Heart right ventricle (tissue), 16 donors: Measurements from ENCODE around the gene JSRP1. TPM values are rescaled to one million over a fixed set of nuclear protein-coding genes. Genes with fewer than 3 reads are reported as not detected.

Source experiments
- ATAC-seq, 8 donors: fragments of 200-7000 bp; cut with Tn5 transposase; one replicate each; pipeline ENCODE4 v1.9.1; 2020; ENCODE audit warnings: mild to moderate bottlenecking in 8 of 8, moderate library complexity in 8 of 8, moderate number of reproducible peaks in 1 of 8
- DNase-seq, 2 donors: peaks; one replicate each; pipeline ENCODE4 v3.0.0-alpha.2; 2020
- H3K27ac ChIP-seq, 10 donors: fragments of 200-600 bp; sonication (generic) in 2 of 10; one replicate each; pipeline versions ENCODE4 v1.5.0 to v1.8.0; 2020 to 2022; ENCODE audit warnings: mild to moderate bottlenecking in 3 of 10
- H3K27me3 ChIP-seq, 7 donors: fragments of 200-600 bp; one replicate each; pipeline ENCODE4 v1.8.0; 2021 to 2022; ENCODE audit warnings: mild to moderate bottlenecking in 2 of 7
- H3K36me3 ChIP-seq, 9 donors: fragments of 200-600 bp; sonication (generic) in 1 of 9; one replicate each; pipeline versions ENCODE4 v1.5.0 to v1.8.0; 2020 to 2022; ENCODE audit warnings: mild to moderate bottlenecking in 2 of 9
- H3K4me1 ChIP-seq, 9 donors: fragments of 200-600 bp; sonication (generic) in 1 of 9; one replicate each; pipeline versions ENCODE4 v1.5.0 to v1.8.0; 2020 to 2022; ENCODE audit warnings: mild to moderate bottlenecking in 4 of 9
- H3K4me3 ChIP-seq, 10 donors: fragments of 200-600 bp; sonication (generic) in 2 of 10; one replicate each; pipeline versions ENCODE4 v1.5.0 to v1.8.0; 2020 to 2022; ENCODE audit warnings: mild to moderate bottlenecking in 7 of 10, moderate library complexity in 2 of 10
- H3K9me3 ChIP-seq, 11 donors: fragments of 200-600 bp in 10 of 11; sonication (generic) in 2 of 11; one replicate each; pipeline versions ENCODE4 v1.5.0 to v1.8.0; 2013 to 2022; ENCODE audit warnings: mild to moderate bottlenecking in 2 of 11, control low read depth in 1 of 11, moderate library complexity in 1 of 11
- WGBS, 2 donors: extraction: QIAGEN DNeasy Blood & Tissue Kit; methylation state at CpG; one replicate each; pipeline ENCODE4 v1.1.7; 2013; ENCODE audit warnings: inconsistent platforms in 1 of 2; 5-methylcytosine and 5-hydroxymethylcytosine counted together
- intact Hi-C, 10 donors: fragments of 100-400 bp; cut with DNase I; formaldehyde crosslinking; loops; one replicate each; pipeline versions ENCODE4 v1.11.1 to v1.14.2; 2022
- polyA plus RNA-seq, 2 donors: library from polyadenylated mRNA; stranded (reverse); fragments of 200-250 nt; gene quantifications; one replicate each; pipeline ENCODE4 v1.2.3, GENCODE V29; 2013
- total RNA-seq, 10 donors: library from RNA; stranded (reverse); fragmentation: NEBNext Ultra II Directional in 3 of 10; extraction: Animal tissue kit (Norgen Biotek cat#: 25700) in 3 of 10; gene quantifications; one replicate each; pipeline versions ENCODE4 v1.2.1 to v1.2.4, GENCODE V29; 2021 to 2023
- TF ChIP-seq, protein P1 (sequence below), 9 donors: fragments of 200-600 bp; sonication (generic) in 2 of 9; IDR thresholded peaks; one replicate each; pipeline versions ENCODE4 v1.5.0 to v1.8.0; 2021 to 2022; ENCODE audit warnings: antibody characterized with exemption in 9 of 9, mild to moderate bottlenecking in 5 of 9, moderate library complexity in 1 of 9
- donor health status: Arrhythmogenic right ventricular cardiomyopathy.
- donor health status: ischemic (EF 13 %, LVEDD 7.1; RV severe dilation, severe dysfunction).
- donor health status: healthy with polysubstance abuse.
- donor health status: DM: no; HTN: yes; CAD: no.
- donor health status: DM: no; HTN: no; CAD: no.
- donor health status: ischemic (EF 25% LVEDD 6.9; RV normal size, moderate dysfunction).
- donor health status: ischemic (EF 25% LVEDD 5.7; RV mildly dilated, moderate dysfunction).
- donor health status: healthy.
- donor health status: DM: yes; HTN: yes; CAD: no.
- donor health status: Ischemic cardiomyopathy.
- donor health status: ischemic (EF 35%, LVEDD 5.7; RV mildly dilated, moderate dysfunction).
- donor health status: nonischemic (EF 11% LVEDD 7.7; RV severe dilation, severe dysfunction).
- donor health status: DM: yes; HTN: yes; CAD: no.
- donor health status: PGD.
- donor health status: ischemic (EF 29% LVEDD 5.4; RV normal size, mild dysfunction).
- donor health status: nonischemic (EF 23%, LVEDD 6.1; RV moderate dilation, normal function).

Gene JSRP1
- total and polyA plus RNA-seq, 12 donors: 0.29 to 0.72 (median 0.38) TPM; not detected in 8

DNA sequence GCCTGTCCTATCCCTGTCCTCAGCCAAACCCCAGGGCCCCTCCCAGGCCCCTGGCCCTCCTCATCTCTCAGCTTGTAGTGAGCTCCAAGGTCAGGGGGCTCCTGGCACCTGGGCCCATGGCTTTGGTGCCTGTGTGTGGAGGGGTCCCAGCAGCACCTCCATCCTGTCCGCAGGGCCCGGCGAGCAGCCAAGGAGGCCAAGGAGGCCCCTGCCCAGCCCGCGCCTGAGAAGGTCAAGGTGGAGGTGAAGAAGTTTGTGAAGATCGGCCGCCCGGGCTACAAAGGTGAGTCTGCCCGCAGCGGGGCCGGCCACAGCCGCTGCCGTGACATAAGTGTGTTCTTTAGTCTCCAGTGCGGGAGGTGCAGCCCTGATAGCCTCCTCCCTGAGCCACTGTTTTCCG, 10.9 kb downstream of the JSRP1 start:
- 95 to 96% methylated on average over 15 of the region's 15 CpGs for whole genome bisulfite sequencing, 2 donors
- DNase-seq: no peak
- no peak for ATAC-seq
- TF ChIP-seq, protein P1, sequence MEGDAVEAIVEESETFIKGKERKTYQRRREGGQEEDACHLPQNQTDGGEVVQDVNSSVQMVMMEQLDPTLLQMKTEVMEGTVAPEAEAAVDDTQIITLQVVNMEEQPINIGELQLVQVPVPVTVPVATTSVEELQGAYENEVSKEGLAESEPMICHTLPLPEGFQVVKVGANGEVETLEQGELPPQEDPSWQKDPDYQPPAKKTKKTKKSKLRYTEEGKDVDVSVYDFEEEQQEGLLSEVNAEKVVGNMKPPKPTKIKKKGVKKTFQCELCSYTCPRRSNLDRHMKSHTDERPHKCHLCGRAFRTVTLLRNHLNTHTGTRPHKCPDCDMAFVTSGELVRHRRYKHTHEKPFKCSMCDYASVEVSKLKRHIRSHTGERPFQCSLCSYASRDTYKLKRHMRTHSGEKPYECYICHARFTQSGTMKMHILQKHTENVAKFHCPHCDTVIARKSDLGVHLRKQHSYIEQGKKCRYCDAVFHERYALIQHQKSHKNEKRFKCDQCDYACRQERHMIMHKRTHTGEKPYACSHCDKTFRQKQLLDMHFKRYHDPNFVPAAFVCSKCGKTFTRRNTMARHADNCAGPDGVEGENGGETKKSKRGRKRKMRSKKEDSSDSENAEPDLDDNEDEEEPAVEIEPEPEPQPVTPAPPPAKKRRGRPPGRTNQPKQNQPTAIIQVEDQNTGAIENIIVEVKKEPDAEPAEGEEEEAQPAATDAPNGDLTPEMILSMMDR (IDR thresholded peaks at IDR 0.05): no peak
- H3K4me3 ChIP-seq: no peak overlapping the region
- H3K27ac ChIP-seq: no peak overlapping the region
- H3K4me1 ChIP-seq: peaks cover 13 to 53% (median 37%) of the 10 kb centered on the region in 9 donors
- H3K36me3 ChIP-seq: peaks cover 13 to 75% (median 45%) of the 10 kb centered on the region in 9 donors
- intact Hi-C loops: no loop called here
- H3K27me3 ChIP-seq: peaks cover 4 to 17% (median 10%) of the 10 kb centered on the region in 7 donors
- H3K9me3 ChIP-seq: no peaks in the 10 kb centered on the region

DNA sequence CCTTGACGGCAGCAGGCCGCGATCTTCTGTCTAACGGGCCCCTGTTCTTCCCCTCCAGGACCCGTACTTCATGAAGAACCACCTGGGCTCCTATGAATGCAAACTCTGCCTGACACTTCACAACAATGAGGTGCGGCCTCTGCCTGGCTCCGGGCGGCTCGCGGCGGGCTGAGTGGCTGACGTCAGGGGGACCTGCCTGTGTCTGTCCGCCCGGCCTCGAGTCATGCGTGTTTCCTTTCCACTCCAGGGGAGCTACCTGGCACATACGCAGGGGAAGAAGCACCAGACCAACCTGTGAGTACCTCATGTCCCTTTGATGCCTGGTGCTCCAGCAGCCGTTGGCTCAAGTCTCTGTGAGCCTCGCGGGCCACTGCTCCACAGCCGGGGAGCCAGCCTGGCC, 11.7 kb downstream of the JSRP1 start:
- Histone ChIP-seq H3K4me1 (peaks cover 11 to 56% (median 40%) of the 10 kb centered on the region in 9 donors), H3K36me3 (peaks cover 13 to 75% (median 45%) of the 10 kb centered on the region in 9 donors), H3K27ac (no peak overlapping the region), H3K4me3 (no peak overlapping the region), H3K9me3 (no peaks in the 10 kb centered on the region), H3K27me3 (peaks cover 0 to 9% (median 3%) of the 10 kb centered on the region in 7 donors)
- TF ChIP-seq, protein P1 (IDR thresholded peaks at IDR 0.05): no peak
- WGBS, 2 donors: 94 to 95% methylated on average over 21 of the region's 21 CpGs
- no peak for ATAC-seq
- intact Hi-C loops: no loop called here
- DNase-seq: no peak

DNA sequence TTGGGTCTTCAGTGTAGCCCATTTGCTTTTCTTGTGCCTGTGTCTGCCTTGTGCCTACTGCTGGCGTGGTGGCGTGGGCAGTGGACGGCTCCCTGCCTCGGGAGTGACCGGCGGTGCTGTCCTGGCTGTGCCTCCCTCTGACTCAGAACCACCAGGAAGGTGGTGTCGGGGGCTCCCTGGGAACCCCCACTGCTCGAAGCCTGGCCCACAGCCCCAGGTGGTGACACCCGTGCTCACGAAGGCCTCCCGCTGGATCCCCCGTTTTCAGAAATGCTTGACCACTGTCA, 12.1 kb downstream of the JSRP1 start:
- WGBS, 2 donors: 93 to 94% methylated on average over 12 of the region's 12 CpGs
- Histone ChIP-seq H3K27me3 (peaks cover 0 to 5% (median 0%) of the 10 kb centered on the region in 7 donors), H3K27ac (no peak overlapping the region), H3K4me3 (no peak overlapping the region), H3K9me3 (no peaks in the 10 kb centered on the region), H3K4me1 (peaks cover 11 to 60% (median 43%) of the 10 kb centered on the region in 9 donors), H3K36me3 (peaks cover 13 to 75% (median 45%) of the 10 kb centered on the region in 9 donors)
- no peak for ATAC-seq
- TF ChIP-seq, protein P1 (IDR thresholded peaks at IDR 0.05): no peak
- no peak for DNase-seq
- intact Hi-C loops: no loop called here

DNA sequence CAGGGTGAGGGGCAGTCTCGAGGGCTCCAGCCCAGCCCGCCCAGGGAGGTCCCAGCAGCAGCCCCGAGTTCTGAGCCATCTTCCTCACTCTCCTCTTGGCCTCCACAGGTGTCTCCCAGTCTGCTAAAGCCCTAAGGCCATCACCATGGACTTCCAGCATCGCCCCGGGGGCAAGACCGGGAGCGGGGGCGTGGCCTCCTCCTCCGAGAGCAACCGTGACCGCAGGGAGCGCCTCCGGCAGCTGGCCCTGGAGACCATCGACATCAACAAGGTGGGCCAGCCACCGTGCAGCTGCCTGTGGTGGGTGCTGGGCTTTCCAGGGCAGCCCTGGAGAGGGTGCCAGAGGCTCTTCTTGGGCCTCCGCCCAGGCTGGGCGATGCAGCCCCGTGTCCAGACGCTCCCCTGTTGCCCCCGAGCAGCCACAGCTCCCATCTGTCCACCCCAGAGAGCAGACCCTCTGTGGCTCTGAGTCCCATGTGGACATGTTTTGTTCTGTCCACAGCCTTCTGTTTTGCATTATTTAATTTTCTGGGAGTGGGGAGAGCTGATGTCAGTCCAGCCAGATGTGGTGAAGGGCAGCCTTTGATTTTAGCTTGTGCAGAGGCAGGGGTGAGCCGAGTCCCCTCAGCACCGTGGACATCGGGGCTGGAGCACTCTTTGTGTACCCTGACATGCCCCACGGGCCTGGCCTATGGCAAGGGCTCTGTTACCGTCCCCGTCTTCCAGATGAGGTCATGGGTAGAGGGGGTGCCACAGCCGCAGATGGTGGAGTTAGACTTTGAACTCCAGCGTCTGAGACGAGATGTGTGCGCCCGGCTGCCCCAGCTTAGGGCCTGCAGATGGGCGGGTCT, 12.7 kb downstream of the JSRP1 start:
- Histone ChIP-seq H3K36me3 (peaks cover 13 to 71% (median 45%) of the 10 kb centered on the region in 9 donors), H3K4me1 (peaks cover 12 to 66% (median 44%) of the 10 kb centered on the region in 9 donors), H3K27me3 (no peaks in the 10 kb centered on the region), H3K27ac (no peak overlapping the region), H3K4me3 (no peak overlapping the region), H3K9me3 (no peaks in the 10 kb centered on the region)
- no peak for ATAC-seq
- DNase-seq: no peak
- TF ChIP-seq, protein P1 (IDR thresholded peaks at IDR 0.05): no peak
- WGBS, 2 donors: 86% methylated on average over 31 to 32 of the region's 32 CpGs
- intact Hi-C loops: no loop called here
